Body of pancreas (tissue), 4 donors: Measurements from ENCODE around the gene MZF1. TPM values are rescaled to one million over a fixed set of nuclear protein-coding genes. Genes with fewer than 3 reads are reported as not detected.
"Not testable (repeated sequence)": the region's sequence is repeated elsewhere in the genome, so short reads cannot be mapped to it uniquely, and the experiment has no call there.

Experiments used
- ATAC-seq: fragments of 150-250 bp; one replicate; pipeline ENCODE4 v1.9.1; 2016
- DNase-seq, 4 donors: peaks; one replicate each; pipeline ENCODE4 v3.0.0-alpha.2; 2019
- H3K27ac ChIP-seq, 4 donors: fragments of 200-600 bp; sonication (generic); 1 replicate in 3 of 4; 2 replicates in 1 of 4; pipeline versions ENCODE4 v1.5.1 to v1.6.1; 2016 to 2019; ENCODE audit warnings: mild to moderate bottlenecking in 1 of 4, mixed read lengths in 1 of 4, moderate library complexity in 1 of 4
- H3K27me3 ChIP-seq, 2 donors: fragments of 200-600 bp; sonication (generic); one replicate each; pipeline ENCODE4 v1.6.0; 2016; ENCODE audit warnings: mild to moderate bottlenecking in 1 of 2
- H3K36me3 ChIP-seq, 2 donors: fragments of 200-600 bp; sonication (generic); replicated peaks in 1 of 2; 2 replicates each; pipeline ENCODE4 v1.5.1; 2016; ENCODE audit warnings: low read depth in 2 of 2; ENCODE audit not compliant: insufficient read depth in 1 of 2
- H3K4me1 ChIP-seq: fragments of 200-600 bp; sonication (generic); one replicate; pipeline ENCODE4 v1.6.0; 2016
- H3K4me3 ChIP-seq, 2 donors: fragments of 200-600 bp; sonication (generic); 1 replicate in 1 of 2; 2 replicates in 1 of 2; pipeline ENCODE4 v1.5.1; 2016 to 2019
- H3K9me3 ChIP-seq, 3 donors: fragments of 200-600 bp; sonication (generic); 1 replicate in 2 of 3; 2 replicates in 1 of 3; pipeline ENCODE4 v1.5.1; 2016
- CTCF ChIP-seq, 7 experiments: fragments of 450-650 bp in 4 of 7; fragments of 200-600 bp in 3 of 7; sonication (generic) in 3 of 7; IDR thresholded peaks; one replicate each; pipeline ENCODE4 v1.5.1; 2016 to 2019; ENCODE audit warnings: antibody characterized with exemption in 7 of 7
- POLR2A ChIP-seq, 3 donors: fragments of 450-650 bp; IDR thresholded peaks; one replicate each; pipeline ENCODE4 v1.6.1; 2016; ENCODE audit warnings: antibody characterized with exemption in 3 of 3, mild to moderate bottlenecking in 2 of 3
- WGBS, 2 donors: methylation state at CpG; one replicate each; pipeline ENCODE4 v1.1.5; 2017; 5-methylcytosine and 5-hydroxymethylcytosine counted together
- intact Hi-C: fragments of 100-400 bp; cut with DNase I; formaldehyde crosslinking; loops from one replicate; pipeline ENCODE4 v1.15.1; 2023
- total RNA-seq, 2 donors: library from RNA; depleted of rRNA; stranded (reverse); fragments of >200 nt; gene quantifications; one replicate each; pipeline ENCODE4 v1.1.0, GENCODE V29; 2016

MZF1 gene
- total RNA-seq = 10 to 100 TPM; 31.4 to 59.3 TPM

DNA sequence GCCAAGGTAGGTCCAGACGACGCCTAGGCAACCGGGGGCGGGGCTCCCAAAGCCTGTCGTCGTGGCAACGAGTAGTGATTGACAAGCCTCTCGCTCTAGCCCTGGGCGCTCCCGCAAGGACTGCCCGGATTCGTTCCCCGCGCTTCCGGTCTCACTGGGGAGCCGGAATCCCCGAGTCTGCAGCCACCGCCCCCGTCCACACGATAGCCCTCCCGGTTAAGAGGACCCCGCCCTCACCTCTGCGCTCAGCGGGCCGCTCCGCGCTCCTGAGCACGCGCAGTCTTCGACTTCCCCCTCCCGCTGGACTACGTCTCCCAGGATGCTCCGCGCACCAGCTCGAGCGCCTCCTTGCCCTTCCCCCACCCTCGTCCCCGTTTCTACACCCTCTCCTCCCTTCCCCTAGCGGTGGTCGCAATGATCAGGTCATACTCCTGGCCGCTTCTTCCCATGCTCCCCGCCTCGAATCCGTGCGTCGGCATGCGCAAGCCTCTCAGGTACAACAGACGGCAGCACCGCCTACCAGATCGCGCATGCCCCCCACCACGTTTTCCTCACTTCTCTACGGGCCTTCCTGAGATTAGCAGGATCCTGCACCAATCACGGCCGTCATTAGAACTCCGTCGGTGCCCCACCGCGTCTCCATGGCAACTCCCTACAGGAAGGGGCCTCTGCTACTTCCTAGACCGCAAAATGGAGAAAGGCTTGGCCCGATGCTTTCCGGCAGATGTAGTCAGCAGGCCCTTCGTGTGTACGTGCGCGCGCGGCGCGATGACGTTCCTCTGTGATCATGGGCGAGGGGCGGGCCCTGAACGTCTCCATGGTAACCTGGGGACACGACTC is at the start of gene MZF1:
Gene MZF1, minus strand, starts transcription at position 518 of the 840 bp plus-strand sequence. CDS start 1,946 bp downstream, outside the sequence.
- intact Hi-C loops = no loop called here
- peak; percentile 81 for ATAC-seq
- peak within 1 kb of the TSS; percentile 95 to 98 (median 97) for H3K27ac ChIP-seq
- H3K9me3 ChIP-seq = no peaks in the 10 kb centered on the region
- peak; percentile 99 to 100 (median 100) for DNase-seq
- H3K36me3 ChIP-seq = no peaks in the 10 kb centered on the region
- no peaks in the 10 kb centered on the region for H3K27me3 ChIP-seq
- peak within 1 kb of the TSS; percentile 17 to 32 for H3K4me3 ChIP-seq
- WGBS, 2 donors = 0% methylated on average over 41 to 75 of the region's 75 CpGs
- H3K4me1 ChIP-seq = peaks cover 28% of the 10 kb centered on the region
- TF ChIP-seq CTCF (IDR thresholded peaks at IDR 0.05) (peak in 4 of 7 experiments; percentile 28 to 63 (median 36)), POLR2A (IDR thresholded peaks at IDR 0.05) (peak; percentile 24 to 85 (median 82))

DNA sequence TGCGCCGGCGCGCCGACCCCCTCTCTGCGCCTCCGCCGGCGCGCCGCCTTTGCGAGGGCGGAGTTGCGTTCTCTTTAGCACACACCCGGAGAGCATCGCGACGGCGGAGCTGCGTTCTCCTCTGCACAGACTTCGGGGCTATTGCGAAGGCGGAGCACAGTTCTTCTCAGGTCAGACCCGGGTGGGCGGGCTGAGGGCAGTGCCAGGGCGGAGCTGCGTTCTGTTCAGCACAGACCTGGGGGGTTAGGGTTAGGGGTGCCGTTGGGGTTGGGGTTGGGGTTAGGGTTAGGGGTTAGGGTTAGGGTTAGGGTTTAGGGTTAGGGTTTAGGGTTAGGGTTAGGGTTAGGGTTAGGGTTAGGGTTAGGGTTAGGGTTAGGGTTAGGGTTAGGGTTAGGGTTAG is 34.1 kb upstream of the MZF1 start:
- H3K27ac ChIP-seq, H3K4me1 ChIP-seq, H3K9me3 ChIP-seq, H3K4me3 ChIP-seq, H3K36me3 ChIP-seq, ATAC-seq, intact Hi-C loops, H3K27me3 ChIP-seq: not testable (repeated sequence)
- no CpG with 5 or more reads among the region's 28 CpGs for WGBS, 2 donors
- DNase-seq = peak in 1 of 4 donors; percentile 27

GRCh38 chr19:58606251-58606896 is 33.2 kb upstream of the MZF1 start:
- H3K36me3 ChIP-seq, H3K9me3 ChIP-seq, ATAC-seq, intact Hi-C loops, H3K4me1 ChIP-seq, H3K27ac ChIP-seq, H3K27me3 ChIP-seq, H3K4me3 ChIP-seq: not testable (repeated sequence)
- TF ChIP-seq CTCF (IDR thresholded peaks at IDR 0.05) = peak in 5 of 7 experiments; percentile 9 to 26 (median 15)
- DNase-seq = peak in 1 of 4 donors; percentile 18
- WGBS, 2 donors = 48 to 60% methylated on average over 8 to 33 of the region's 62 CpGs

- H3K36me3 ChIP-seq = peaks cover 0 to 3% of the 10 kb centered on the region in 2 donors
- H3K9me3 ChIP-seq = no peaks in the 10 kb centered on the region
- ATAC-seq (no peak), DNase-seq (no peak)
- H3K27me3 ChIP-seq = no peaks in the 10 kb centered on the region
- no peak overlapping the region for H3K27ac ChIP-seq
- no peak overlapping the region for H3K4me3 ChIP-seq
- TF ChIP-seq POLR2A (IDR thresholded peaks at IDR 0.05) (no peak), CTCF (IDR thresholded peaks at IDR 0.05) (no peak)
- 97 to 100% methylated on average over 4 of the region's 4 CpGs for WGBS, 2 donors
- H3K4me1 ChIP-seq = peaks cover 18% of the 10 kb centered on the region
- intact Hi-C loops = no loop called here
Measured at GRCh38 chr19:58586133-58586765, 13.1 kb upstream of the MZF1 start.
